ENCODE measurements around the gene SRP68. TPM values are rescaled to one million over a fixed set of nuclear protein-coding genes. Genes with fewer than 3 reads are reported as not detected.
A peak's percentile ranks its signal among the peaks of the same experiment; 100 is the strongest.
"Not testable (repeated sequence)": the region's sequence is repeated elsewhere in the genome, so short reads cannot be mapped to it uniquely, and the experiment has no call there.

The SRP68 gene
- total and polyA plus RNA-seq, 2 donors (not counting 1 experiment from before 2014, with no cell fraction given), result 29.6 to 82.3 TPM

DNA sequence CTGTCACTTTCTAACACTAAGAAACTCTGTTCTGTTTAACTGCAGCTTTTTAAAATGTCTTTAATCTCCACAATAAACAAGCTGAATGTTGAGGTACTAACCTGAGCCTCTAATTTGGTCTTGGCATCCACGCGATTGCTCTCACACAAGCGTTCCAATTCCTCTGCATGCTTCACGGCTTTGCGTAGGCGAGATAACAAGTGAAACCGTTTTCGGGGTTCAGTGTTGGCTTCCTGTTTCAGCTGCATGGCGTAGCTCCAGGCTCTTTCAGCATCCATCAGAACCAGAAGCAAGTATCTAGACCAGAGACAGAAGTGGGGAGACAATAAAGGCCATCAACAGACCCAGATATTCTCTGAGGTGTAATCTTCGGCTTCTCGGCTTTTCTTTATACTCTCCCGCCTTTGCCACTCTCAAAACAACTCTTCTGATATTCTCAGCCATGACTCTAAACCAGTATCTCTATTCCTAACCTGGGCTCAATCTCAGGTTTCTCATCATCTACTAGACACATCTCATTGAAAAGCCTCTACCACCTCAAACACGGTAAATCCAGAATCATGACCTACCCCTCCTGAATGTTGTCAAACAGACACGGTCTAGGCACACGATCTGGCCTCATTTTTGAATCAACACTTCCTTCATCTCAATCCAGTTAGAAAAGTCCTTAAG lies 8.3 kb downstream of the SRP68 start:
- H3K27ac Mint-ChIP-seq, result peak overlapping the region; percentile 73
- H3K4me3 Mint-ChIP-seq, result no peak overlapping the region
- intact Hi-C loops (cut with micrococcal nuclease), result no loop called here
- POLR2A ChIA-PET, result interaction anchor here (0.6 to 0.7 kb wide), 2 partner anchors 340 to 1001 kb away, joined by 5 to 10 read pairs; no protein-coding TSS in a partner anchor
- Histone ChIP-seq H3K9me3 (ENCODE audit: control extremely low read depth in 1 of 3, control insufficient read depth in 2 of 3, insufficient read depth in 1 of 3, low read length in 2 of 3) (no peaks in the 10 kb centered on the region), H3K4me2 (replicated peaks; ENCODE audit: low read depth, low read length, poor library complexity, severe bottlenecking) (no peak overlapping the region), H3K79me2 (ENCODE audit: control insufficient read depth, insufficient read depth, low read length) (peaks cover 12% of the 10 kb centered on the region), H3K27ac (ENCODE audit: low read length in 2 of 2) (peak overlapping the region in 1 of 2 donors; percentile 49), H3K36me3 (replicated peaks in 1 of 2; ENCODE audit: control extremely low read depth in 1 of 2, control insufficient read depth in 1 of 2, extremely low read depth in 1 of 2, insufficient read depth in 2 of 2, low read length in 1 of 2) (peaks cover 2 to 84% of the 10 kb centered on the region in 2 experiments), H3K27me3 (replicated peaks in 1 of 4; ENCODE audit: control extremely low read depth in 1 of 4, control insufficient read depth in 3 of 4, insufficient read depth in 4 of 4, low read length in 3 of 4) (no peaks in the 10 kb centered on the region), H3K4me3 (ENCODE audit: control extremely low read depth in 1 of 5, extremely low read depth in 1 of 5, insufficient read depth in 1 of 5, low read depth in 2 of 5, low read length in 4 of 5) (no peak overlapping the region), H3K9ac (ENCODE audit: low read length) (no peak overlapping the region), H2AFZ (ENCODE audit: insufficient read depth, low read depth, low read length, poor library complexity, severe bottlenecking) (no peak overlapping the region), H4K20me1 (ENCODE audit: control insufficient read depth, insufficient read depth, low read length, poor library complexity, severe bottlenecking) (peaks cover 14% of the 10 kb centered on the region), H3K4me1 (ENCODE audit: control insufficient read depth in 2 of 2, insufficient read depth in 2 of 2, low read length in 2 of 2) (no peaks in the 10 kb centered on the region)
- no peak for TF ChIP-seq EZH2 (IDR thresholded peaks at IDR 0.05; ENCODE audit: borderline replicate concordance, insufficient read depth, low read depth, low read length, poor library complexity, severe bottlenecking)
- TF ChIP-seq, protein P1, sequence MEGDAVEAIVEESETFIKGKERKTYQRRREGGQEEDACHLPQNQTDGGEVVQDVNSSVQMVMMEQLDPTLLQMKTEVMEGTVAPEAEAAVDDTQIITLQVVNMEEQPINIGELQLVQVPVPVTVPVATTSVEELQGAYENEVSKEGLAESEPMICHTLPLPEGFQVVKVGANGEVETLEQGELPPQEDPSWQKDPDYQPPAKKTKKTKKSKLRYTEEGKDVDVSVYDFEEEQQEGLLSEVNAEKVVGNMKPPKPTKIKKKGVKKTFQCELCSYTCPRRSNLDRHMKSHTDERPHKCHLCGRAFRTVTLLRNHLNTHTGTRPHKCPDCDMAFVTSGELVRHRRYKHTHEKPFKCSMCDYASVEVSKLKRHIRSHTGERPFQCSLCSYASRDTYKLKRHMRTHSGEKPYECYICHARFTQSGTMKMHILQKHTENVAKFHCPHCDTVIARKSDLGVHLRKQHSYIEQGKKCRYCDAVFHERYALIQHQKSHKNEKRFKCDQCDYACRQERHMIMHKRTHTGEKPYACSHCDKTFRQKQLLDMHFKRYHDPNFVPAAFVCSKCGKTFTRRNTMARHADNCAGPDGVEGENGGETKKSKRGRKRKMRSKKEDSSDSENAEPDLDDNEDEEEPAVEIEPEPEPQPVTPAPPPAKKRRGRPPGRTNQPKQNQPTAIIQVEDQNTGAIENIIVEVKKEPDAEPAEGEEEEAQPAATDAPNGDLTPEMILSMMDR (IDR thresholded peaks at IDR 0.05), result no peak
- no peaks in the 10 kb centered on the region for H3K9me3 Mint-ChIP-seq (ENCODE audit: insufficient read depth)
- no peaks in the 10 kb centered on the region for H3K27me3 Mint-ChIP-seq
- ATAC-seq (ENCODE audit: low read depth) (no peak), DNase-seq (peak; percentile 35)
- 75% methylated on average over 15 of the region's 15 CpGs for WGBS (ENCODE audit: insufficient coverage)
- H3K4me1 Mint-ChIP-seq, result peaks cover 11% of the 10 kb centered on the region
- CTCF ChIA-PET, result interaction anchor here (0.7 to 1.9 kb wide), 4 partner anchors 50 to 311 kb away, joined by 3 to 6 read pairs (median 4); no protein-coding TSS in a partner anchor

- H3K4me1 ChIP-seq (ENCODE audit: control insufficient read depth in 2 of 2, insufficient read depth in 2 of 2, low read length in 2 of 2); POLR2A ChIA-PET; H3K27ac Mint-ChIP-seq: not testable (repeated sequence)
Observed at GRCh38 chr17:76058264-76058663, 14.1 kb downstream of the SRP68 start.

More at GRCh38 chr17:76058264-76058663, 14.1 kb downstream of the SRP68 start:
- H3K27ac ChIP-seq (ENCODE audit: low read length in 2 of 2); DNase-seq; H3K9me3 ChIP-seq (ENCODE audit: control extremely low read depth in 1 of 3, control insufficient read depth in 2 of 3, insufficient read depth in 1 of 3, low read length in 2 of 3); H3K4me1 Mint-ChIP-seq; H3K9ac ChIP-seq (ENCODE audit: low read length); H3K4me3 Mint-ChIP-seq; H3K4me2 ChIP-seq (replicated peaks; ENCODE audit: low read depth, low read length, poor library complexity, severe bottlenecking); H4K20me1 ChIP-seq (ENCODE audit: control insufficient read depth, insufficient read depth, low read length, poor library complexity, severe bottlenecking); H3K79me2 ChIP-seq (ENCODE audit: control insufficient read depth, insufficient read depth, low read length); H3K27me3 Mint-ChIP-seq; H3K9me3 Mint-ChIP-seq (ENCODE audit: insufficient read depth); intact Hi-C loops (cut with micrococcal nuclease); H2AFZ ChIP-seq (ENCODE audit: insufficient read depth, low read depth, low read length, poor library complexity, severe bottlenecking); ATAC-seq (ENCODE audit: low read depth); H3K4me3 ChIP-seq (ENCODE audit: control extremely low read depth in 1 of 5, extremely low read depth in 1 of 5, insufficient read depth in 1 of 5, low read depth in 2 of 5, low read length in 4 of 5); H3K27me3 ChIP-seq (replicated peaks in 1 of 4; ENCODE audit: control extremely low read depth in 1 of 4, control insufficient read depth in 3 of 4, insufficient read depth in 4 of 4, low read length in 3 of 4): not testable (repeated sequence)
- peaks cover 13 to 79% of the 10 kb centered on the region in 2 experiments for H3K36me3 ChIP-seq (replicated peaks in 1 of 2; ENCODE audit: control extremely low read depth in 1 of 2, control insufficient read depth in 1 of 2, extremely low read depth in 1 of 2, insufficient read depth in 2 of 2, low read length in 1 of 2)
- WGBS (ENCODE audit: insufficient coverage), result 70% methylated on average over 2 of the region's 6 CpGs
- CTCF ChIA-PET, result interaction anchor here (1.4 to 1.7 kb wide), 2 partner anchors 44 to 221 kb away, joined by 3 to 4 read pairs; no protein-coding TSS in a partner anchor
